ENCODE results near the gene ANKRD37. TPM values are rescaled to one million over a fixed set of nuclear protein-coding genes. Genes with fewer than 3 reads are reported as not detected.
"Not testable (repeated sequence)": the region's sequence is repeated elsewhere in the genome, so short reads cannot be mapped to it uniquely, and the experiment has no call there.

ANKRD37 gene
- total RNA-seq, 4 donors from 2014 or later, result 2.0 to 10.0 (median 7.1) TPM

GRCh38 chr4:185358959-185359358, 37.7 kb upstream of the ANKRD37 start:
- H3K4me3 ChIP-seq, result no peak overlapping the region
- in situ Hi-C loops (cut with MboI; ENCODE audit: low pct_ligation_motif_present in 1 of 4, low pct_unique_long_range_greater_than_20kb in 1 of 4, low sequenced_read_pairs in 3 of 4), result no loop called here
- intact Hi-C loops (cut with DNase I; ENCODE audit: low total_unique reads), result no loop called here

GRCh38 chr4:185359767-185360446, 36.7 kb upstream of the ANKRD37 start:
- no peak for TF ChIP-seq EP300 (IDR thresholded peaks at IDR 0.05; ENCODE audit: low read depth)
- TF ChIP-seq POLR2A (IDR thresholded peaks at IDR 0.05), result no peak
- no peak for TF ChIP-seq POLR2AphosphoS5 (IDR thresholded peaks at IDR 0.05)
- no peak for TF ChIP-seq CTCF (IDR thresholded peaks at IDR 0.05)
- no peaks in the 10 kb centered on the region for H3K4me1 ChIP-seq
- 96 to 98% methylated on average over 8 of the region's 8 CpGs for WGBS, 2 donors (ENCODE audit: low coverage in 1 of 2)
- intact Hi-C loops (cut with DNase I; ENCODE audit: low total_unique reads), result no loop called here
- no peak overlapping the region for H3K27ac ChIP-seq
- in situ Hi-C loops (cut with MboI; ENCODE audit: low pct_ligation_motif_present in 1 of 4, low pct_unique_long_range_greater_than_20kb in 1 of 4, low sequenced_read_pairs in 3 of 4), result no loop called here
- no peaks in the 10 kb centered on the region for H3K27me3 ChIP-seq
- H3K4me3 ChIP-seq, result no peak overlapping the region
- peaks cover 0 to 5% (median 0%) of the 10 kb centered on the region in 4 donors for H3K36me3 ChIP-seq
- no peaks in the 10 kb centered on the region for H3K9me3 ChIP-seq
- no peak for DNase-seq

More at GRCh38 chr4:185358959-185359358, 37.7 kb upstream of the ANKRD37 start:
- Histone ChIP-seq H3K9me3 (no peaks in the 10 kb centered on the region), H3K36me3 (peaks cover 0 to 5% (median 0%) of the 10 kb centered on the region in 4 donors), H3K27me3 (no peaks in the 10 kb centered on the region), H3K4me1 (no peaks in the 10 kb centered on the region), H3K27ac (no peak overlapping the region)
- 89 to 93% methylated on average over 4 of the region's 4 CpGs for WGBS, 2 donors (ENCODE audit: low coverage in 1 of 2)
- DNase-seq, result no peak
- TF ChIP-seq EP300 (IDR thresholded peaks at IDR 0.05; ENCODE audit: low read depth), result no peak
- TF ChIP-seq POLR2AphosphoS5 (IDR thresholded peaks at IDR 0.05), result no peak

- Histone ChIP-seq H3K36me3 (peaks cover 0 to 5% (median 0%) of the 10 kb centered on the region in 4 donors), H3K27me3 (no peaks in the 10 kb centered on the region), H3K27ac (no peak overlapping the region), H3K9me3 (no peaks in the 10 kb centered on the region), H3K4me1 (no peaks in the 10 kb centered on the region), H3K4me3 (no peak overlapping the region)
- TF ChIP-seq CTCF (IDR thresholded peaks at IDR 0.05), result no peak
- TF ChIP-seq EP300 (IDR thresholded peaks at IDR 0.05; ENCODE audit: low read depth), result no peak
- no peak for TF ChIP-seq POLR2A (IDR thresholded peaks at IDR 0.05)
- TF ChIP-seq POLR2AphosphoS5 (IDR thresholded peaks at IDR 0.05), result no peak
- in situ Hi-C loops (cut with MboI; ENCODE audit: low pct_ligation_motif_present in 1 of 4, low pct_unique_long_range_greater_than_20kb in 1 of 4, low sequenced_read_pairs in 3 of 4) (no loop called here), intact Hi-C loops (cut with DNase I; ENCODE audit: low total_unique reads) (no loop called here)
- DNase-seq, result no peak
- 86 to 100% methylated on average over 2 to 3 of the region's 3 CpGs for WGBS, 2 donors (ENCODE audit: low coverage in 1 of 2)
Measured at GRCh38 chr4:185361872-185362271, 34.8 kb upstream of the ANKRD37 start.

- H3K9me3 ChIP-seq; H3K27me3 ChIP-seq; in situ Hi-C loops (cut with MboI; ENCODE audit: low pct_ligation_motif_present in 1 of 4, low pct_unique_long_range_greater_than_20kb in 1 of 4, low sequenced_read_pairs in 3 of 4); H3K4me1 ChIP-seq; DNase-seq; H3K4me3 ChIP-seq; H3K27ac ChIP-seq; intact Hi-C loops (cut with DNase I; ENCODE audit: low total_unique reads); H3K36me3 ChIP-seq: not testable (repeated sequence)
- WGBS, 2 donors (ENCODE audit: low coverage in 1 of 2), result 89 to 100% methylated on average over 1 to 6 of the region's 6 CpGs
Measured at GRCh38 chr4:185362570-185362969, 34.1 kb upstream of the ANKRD37 start.

GRCh38 chr4:185363251-185363650, 33.4 kb upstream of the ANKRD37 start:
- intact Hi-C loops (cut with DNase I; ENCODE audit: low total_unique reads), result no loop called here
- Histone ChIP-seq H3K9me3 (no peaks in the 10 kb centered on the region), H3K36me3 (peaks cover 0 to 1% (median 0%) of the 10 kb centered on the region in 4 donors), H3K4me3 (no peak overlapping the region), H3K4me1 (no peaks in the 10 kb centered on the region), H3K27ac (no peak overlapping the region), H3K27me3 (no peaks in the 10 kb centered on the region)
- DNase-seq, result no peak
- in situ Hi-C loops (cut with MboI; ENCODE audit: low pct_ligation_motif_present in 1 of 4, low pct_unique_long_range_greater_than_20kb in 1 of 4, low sequenced_read_pairs in 3 of 4), result no loop called here
- WGBS, 2 donors (ENCODE audit: low coverage in 1 of 2), result 82 to 84% methylated on average over 3 of the region's 3 CpGs
- TF ChIP-seq CTCF (IDR thresholded peaks at IDR 0.05), result no peak

All from transverse colon (tissue), 4 donors.